Hepatocyte (in vitro differentiated cells): Measurements from ENCODE around the gene ZBTB1.

Experiments
- CTCF ChIP-seq: fragments of 200-600 bp; sonication (generic); IDR thresholded peaks from 2 replicates; pipeline ENCODE4 v1.5.1; 2016; ENCODE audit warnings: antibody characterized with exemption, mild to moderate bottlenecking; ENCODE audit not compliant: poor library complexity
- EZH2 ChIP-seq: fragments of 200-600 bp; sonication (generic); IDR thresholded peaks from 2 replicates; pipeline ENCODE4 v1.6.1; 2016; ENCODE audit warnings: antibody characterized with exemption, mild to moderate bottlenecking, borderline replicate concordance

DNA sequence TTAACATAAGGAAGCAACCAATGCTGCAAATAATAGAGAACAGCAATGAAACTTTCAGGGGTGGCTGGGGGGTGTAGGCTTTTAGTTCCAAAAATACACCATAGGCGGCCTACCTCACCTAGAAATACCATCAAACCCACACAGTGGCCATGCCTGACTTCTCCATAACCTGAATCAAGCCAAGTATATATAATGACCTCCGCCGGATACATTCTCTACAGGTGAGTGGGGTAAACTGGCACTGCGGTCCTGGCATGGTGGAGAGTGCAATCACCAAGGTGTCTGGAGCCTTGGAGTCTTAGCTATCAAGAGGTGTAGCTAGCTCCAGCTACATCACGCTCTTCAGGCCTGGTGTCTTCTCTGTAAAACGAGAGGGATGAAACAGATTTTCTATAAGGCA is 2.1 kb upstream of the ZBTB1 start:
- TF ChIP-seq CTCF (no peak), EZH2 (no peak)
